Activated T-cell treated with anti-CD3 and anti-CD28 coated beads, Interleukin-2, amount 50 U/mL, for 4 hours (primary cell): ENCODE measurements around the gene SLMAP. TPM values are rescaled to one million over a fixed set of nuclear protein-coding genes. Genes with fewer than 3 reads are reported as not detected.

Experiments used
- ATAC-seq, 2 donors: fragments of 200-7000 bp; cut with Tn5 transposase; one replicate each; pipeline ENCODE4 v1.10.0; 2021
- DNase-seq: peaks from one replicate; pipeline ENCODE4 v3.0.0-alpha.2; 2020
- H3K27me3 Mint-ChIP-seq: one replicate; pipeline ENCODE4 v1.8.0; 2021; ENCODE audit warnings: low read depth, mixed read lengths
- H3K36me3 Mint-ChIP-seq: one replicate; pipeline ENCODE4 v1.8.0; 2022; ENCODE audit warnings: mixed read lengths; ENCODE audit not compliant: insufficient read depth
- H3K4me1 Mint-ChIP-seq: one replicate; pipeline ENCODE4 v1.8.0; 2021; ENCODE audit warnings: low read depth, mixed read lengths
- H3K4me3 Mint-ChIP-seq: one replicate; pipeline ENCODE4 v1.8.0; 2021; ENCODE audit warnings: mild to moderate bottlenecking, moderate library complexity, mixed read lengths
- H3K9me3 Mint-ChIP-seq: one replicate; pipeline ENCODE4 v1.8.0; 2021; ENCODE audit warnings: mixed read lengths
- total RNA-seq, 3 donors: library from RNA; stranded (reverse); gene quantifications; one replicate each; pipeline ENCODE4 v1.2.1, GENCODE V29; 2021

SLMAP gene
- total RNA-seq, 3 donors from 2014 or later: 55.7 to 61.4 (median 56.1) TPM

DNA sequence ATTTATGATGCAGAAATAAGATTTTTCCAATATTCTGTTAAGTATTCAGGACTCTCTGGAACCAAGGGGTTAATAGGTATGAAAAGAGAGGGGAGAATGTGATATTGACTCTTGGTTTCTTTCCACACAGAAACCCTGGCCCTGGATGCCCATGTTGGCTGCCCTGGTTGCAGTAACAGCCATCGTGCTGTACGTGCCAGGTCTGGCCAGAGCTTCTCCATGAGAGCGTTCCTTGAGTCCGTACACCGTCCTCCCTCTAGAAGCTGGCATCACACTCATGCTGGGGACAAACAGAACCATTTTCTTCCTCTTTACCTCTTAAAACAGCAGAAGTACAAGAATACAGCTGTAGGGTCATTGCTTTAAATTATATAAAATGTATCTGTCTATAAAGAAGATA lies 171.1 kb downstream of the SLMAP start:
- ATAC-seq: no peak
- Mint-ChIP-seq H3K4me3 (no peak overlapping the region), H3K27me3 (no peaks in the 10 kb centered on the region), H3K36me3 (peaks cover 44% of the 10 kb centered on the region), H3K4me1 (no peaks in the 10 kb centered on the region), H3K9me3 (no peaks in the 10 kb centered on the region)
- no peak for DNase-seq

DNA sequence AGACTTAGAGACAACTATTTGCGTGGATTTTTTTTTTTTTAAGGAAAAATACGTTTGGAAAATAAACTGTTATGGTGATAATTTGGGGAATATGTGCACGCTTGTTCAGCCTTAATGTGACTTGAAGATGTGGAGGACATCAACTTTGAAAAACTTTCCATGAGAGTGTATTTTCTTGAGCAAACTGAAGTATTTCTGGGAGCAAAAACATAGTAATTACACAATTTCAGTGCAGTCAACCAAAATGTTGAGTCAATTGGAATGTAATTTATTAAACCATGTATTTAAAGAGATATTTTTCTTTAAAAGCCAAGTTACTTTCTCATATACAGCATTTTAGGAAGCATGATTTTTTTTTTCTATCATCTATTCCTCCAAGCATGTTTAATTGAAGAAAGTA lies 171.8 kb downstream of the SLMAP start:
- ATAC-seq (no peak), DNase-seq (no peak)
- no peaks in the 10 kb centered on the region for H3K4me1 Mint-ChIP-seq
- H3K36me3 Mint-ChIP-seq: peaks cover 41% of the 10 kb centered on the region
- H3K4me3 Mint-ChIP-seq: no peak overlapping the region
- no peaks in the 10 kb centered on the region for H3K27me3 Mint-ChIP-seq
- H3K9me3 Mint-ChIP-seq: no peaks in the 10 kb centered on the region

DNA sequence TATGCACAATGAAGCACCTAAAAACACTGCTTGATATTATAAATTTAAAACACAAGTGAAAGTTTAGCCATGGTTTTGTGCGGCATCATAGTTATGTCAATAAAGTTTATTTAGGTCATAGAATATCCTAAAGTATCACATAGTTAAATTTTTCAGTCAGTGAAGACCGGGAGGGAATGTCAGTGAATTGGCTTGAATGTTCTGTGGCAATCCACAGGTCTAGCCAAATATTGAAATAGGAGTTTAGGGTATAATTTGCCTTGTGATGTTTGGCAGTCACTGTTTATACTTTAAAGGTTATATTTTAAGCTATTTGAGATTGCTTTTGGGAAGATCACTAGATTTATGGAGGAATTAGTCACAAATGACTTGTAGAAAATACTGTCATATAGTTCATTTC lies 172.4 kb downstream of the SLMAP start:
- Mint-ChIP-seq H3K36me3 (peaks cover 38% of the 10 kb centered on the region), H3K4me3 (no peak overlapping the region), H3K9me3 (no peaks in the 10 kb centered on the region), H3K27me3 (no peaks in the 10 kb centered on the region), H3K4me1 (no peaks in the 10 kb centered on the region)
- no peak for DNase-seq
- no peak for ATAC-seq

DNA sequence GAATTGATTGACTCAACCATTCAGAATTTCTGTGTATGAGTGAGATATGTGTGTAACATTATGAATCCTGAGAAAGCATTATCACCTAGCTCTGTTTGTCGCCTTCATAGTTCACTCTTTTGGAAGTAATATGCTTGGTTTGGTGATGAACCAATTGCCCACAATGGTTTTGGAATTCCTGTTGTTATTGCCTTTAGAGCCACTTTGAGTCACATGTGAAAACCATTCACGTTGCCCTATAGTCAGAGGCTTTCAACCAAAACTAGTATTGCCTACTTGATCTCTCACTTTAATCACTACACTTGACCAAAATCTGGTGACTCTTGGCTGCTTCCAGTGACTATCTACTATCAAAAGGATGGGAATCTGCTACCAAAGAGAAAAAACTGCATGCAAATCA lies 173.9 kb downstream of the SLMAP start:
- H3K4me1 Mint-ChIP-seq: no peaks in the 10 kb centered on the region
- no peak overlapping the region for H3K4me3 Mint-ChIP-seq
- ATAC-seq (no peak), DNase-seq (no peak)
- peaks cover 33% of the 10 kb centered on the region for H3K36me3 Mint-ChIP-seq
- H3K9me3 Mint-ChIP-seq: no peaks in the 10 kb centered on the region
- no peaks in the 10 kb centered on the region for H3K27me3 Mint-ChIP-seq

DNA sequence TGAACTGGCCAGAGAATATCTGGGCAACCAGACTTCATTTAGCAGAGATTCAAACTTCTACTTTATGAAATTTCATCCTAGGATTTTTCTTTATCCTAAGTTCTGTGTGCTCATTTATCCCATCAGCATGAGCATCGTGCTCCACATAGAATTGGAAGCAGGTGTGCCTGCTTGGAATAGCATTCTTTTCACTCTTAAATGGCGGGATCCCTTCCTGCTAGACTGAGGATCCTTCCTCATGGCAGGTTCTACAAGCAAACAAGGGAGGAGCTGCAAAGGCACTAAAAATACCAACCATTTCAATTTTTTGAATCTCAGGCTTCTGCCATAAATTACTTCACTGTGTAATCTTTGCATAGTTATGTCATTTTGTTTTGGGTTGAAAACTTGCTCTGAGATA lies 177.5 kb downstream of the SLMAP start:
- H3K4me1 Mint-ChIP-seq: no peaks in the 10 kb centered on the region
- no peaks in the 10 kb centered on the region for H3K27me3 Mint-ChIP-seq
- DNase-seq: no peak
- no peaks in the 10 kb centered on the region for H3K9me3 Mint-ChIP-seq
- no peak for ATAC-seq
- H3K4me3 Mint-ChIP-seq: no peak overlapping the region
- peaks cover 12% of the 10 kb centered on the region for H3K36me3 Mint-ChIP-seq

DNA sequence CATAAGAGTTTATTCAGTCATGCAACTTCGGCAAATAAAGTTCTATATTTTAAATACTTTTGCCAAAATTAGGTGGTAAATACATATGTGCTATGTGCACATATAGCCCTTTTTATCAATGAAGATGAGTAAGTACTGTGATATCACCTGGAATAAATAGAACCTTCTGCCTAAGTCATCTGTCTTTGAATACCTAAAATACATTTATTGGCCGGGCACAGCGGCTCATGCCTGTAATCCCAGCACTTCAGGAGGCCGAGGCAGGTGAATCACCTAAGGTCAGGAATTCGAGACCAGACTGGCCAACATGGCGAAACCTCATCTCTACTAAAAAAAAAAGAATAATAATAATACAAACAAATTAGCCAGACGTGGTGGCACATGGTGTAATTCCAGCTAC lies 178.3 kb downstream of the SLMAP start:
- Mint-ChIP-seq H3K9me3 (no peaks in the 10 kb centered on the region), H3K4me1 (no peaks in the 10 kb centered on the region), H3K27me3 (no peaks in the 10 kb centered on the region), H3K4me3 (no peak overlapping the region), H3K36me3 (peaks cover 11% of the 10 kb centered on the region)
- DNase-seq (no peak), ATAC-seq (no peak)

DNA sequence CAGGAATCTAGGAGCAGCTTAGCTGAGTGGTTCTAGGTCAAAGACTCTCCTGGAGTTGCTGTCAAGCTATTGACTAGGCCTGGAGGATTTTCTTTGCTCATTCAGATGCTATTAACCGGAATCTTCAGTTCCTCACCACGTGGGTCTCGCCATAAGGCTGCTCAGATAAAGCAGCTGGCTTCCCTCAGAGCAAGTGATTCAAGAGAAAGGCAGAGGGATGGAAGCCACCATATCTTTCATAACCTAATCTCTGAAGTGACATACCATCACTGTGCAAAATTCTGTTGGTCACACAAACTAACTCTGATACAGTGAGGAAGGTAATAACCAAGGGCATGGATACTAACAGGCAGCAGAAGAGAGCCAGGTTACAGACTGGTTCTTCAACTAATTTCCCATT lies 179.4 kb downstream of the SLMAP start:
- no peak overlapping the region for H3K4me3 Mint-ChIP-seq
- ATAC-seq (no peak), DNase-seq (no peak)
- peaks cover 11% of the 10 kb centered on the region for H3K36me3 Mint-ChIP-seq
- no peaks in the 10 kb centered on the region for H3K4me1 Mint-ChIP-seq
- no peaks in the 10 kb centered on the region for H3K27me3 Mint-ChIP-seq
- no peaks in the 10 kb centered on the region for H3K9me3 Mint-ChIP-seq

DNA sequence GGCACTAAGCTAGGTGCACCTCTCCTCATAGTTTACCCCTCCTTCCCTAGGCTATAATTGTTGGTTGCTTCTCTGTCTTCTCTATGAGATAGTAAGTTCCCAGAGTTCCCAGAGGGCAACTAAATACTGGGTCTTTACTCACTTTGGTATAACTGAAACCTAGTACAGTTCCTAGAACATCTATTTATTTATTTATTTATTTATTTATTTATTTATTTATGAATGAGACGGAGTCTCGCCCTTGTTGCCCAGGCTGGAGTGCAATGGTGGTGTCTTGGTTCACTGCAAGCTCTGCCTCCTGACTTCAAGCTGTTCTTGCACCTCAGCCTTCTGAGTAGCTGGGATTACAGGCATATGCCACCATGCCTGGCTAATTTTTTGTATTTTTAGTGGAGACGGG lies 181.0 kb downstream of the SLMAP start:
- ATAC-seq (no peak), DNase-seq (no peak)
- peaks cover 4% of the 10 kb centered on the region for H3K9me3 Mint-ChIP-seq
- H3K4me3 Mint-ChIP-seq: no peak overlapping the region
- H3K27me3 Mint-ChIP-seq: no peaks in the 10 kb centered on the region
- H3K36me3 Mint-ChIP-seq: peaks cover 14% of the 10 kb centered on the region
- H3K4me1 Mint-ChIP-seq: no peaks in the 10 kb centered on the region

DNA sequence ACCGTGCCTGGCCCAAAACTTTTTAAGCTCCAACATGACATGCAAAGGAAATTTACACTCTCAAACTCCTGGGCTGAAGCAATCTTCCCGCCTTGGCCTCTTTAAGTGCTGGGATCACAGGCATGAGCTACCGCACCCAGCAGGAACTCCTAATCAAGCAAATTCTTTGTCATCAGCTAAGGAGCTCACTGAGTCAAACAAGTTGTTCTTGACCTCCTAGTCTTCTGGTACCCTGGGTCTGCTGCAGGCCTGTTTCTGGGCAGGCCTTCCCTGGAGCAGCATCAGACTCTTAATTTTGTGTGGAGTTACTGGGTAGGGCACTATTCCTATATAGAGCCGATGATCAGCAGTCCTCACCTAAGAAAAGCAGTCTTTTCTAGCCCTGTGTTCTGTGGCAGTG lies 183.7 kb downstream of the SLMAP start:
- no peak overlapping the region for H3K4me3 Mint-ChIP-seq
- ATAC-seq (no peak), DNase-seq (no peak)
- no peaks in the 10 kb centered on the region for H3K27me3 Mint-ChIP-seq
- peaks cover 5% of the 10 kb centered on the region for H3K36me3 Mint-ChIP-seq
- peaks cover 4% of the 10 kb centered on the region for H3K9me3 Mint-ChIP-seq
- H3K4me1 Mint-ChIP-seq: no peaks in the 10 kb centered on the region

DNA sequence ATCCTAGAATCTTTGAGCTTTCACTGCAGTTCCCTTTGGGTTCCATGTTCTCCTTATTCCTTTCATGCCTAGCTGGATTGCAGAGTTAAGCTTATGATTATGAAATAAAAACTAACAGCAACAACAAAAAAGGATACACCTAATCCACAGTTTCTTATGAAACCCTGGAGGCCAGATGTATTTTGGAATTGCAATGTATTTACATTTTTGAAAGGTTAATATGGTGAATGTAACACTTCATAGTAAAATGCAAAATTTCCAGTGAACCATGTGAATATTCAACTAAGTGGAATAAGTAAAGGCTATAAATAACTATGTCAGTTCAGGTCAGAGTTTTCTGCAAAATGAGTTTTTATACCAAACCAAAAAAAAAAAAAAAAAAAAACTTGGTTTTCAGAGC lies 186.3 kb downstream of the SLMAP start:
- Mint-ChIP-seq H3K27me3 (no peaks in the 10 kb centered on the region), H3K4me3 (no peak overlapping the region), H3K4me1 (no peaks in the 10 kb centered on the region), H3K9me3 (peaks cover 4% of the 10 kb centered on the region), H3K36me3 (peaks cover 5% of the 10 kb centered on the region)
- DNase-seq (no peak), ATAC-seq (no peak)

DNA sequence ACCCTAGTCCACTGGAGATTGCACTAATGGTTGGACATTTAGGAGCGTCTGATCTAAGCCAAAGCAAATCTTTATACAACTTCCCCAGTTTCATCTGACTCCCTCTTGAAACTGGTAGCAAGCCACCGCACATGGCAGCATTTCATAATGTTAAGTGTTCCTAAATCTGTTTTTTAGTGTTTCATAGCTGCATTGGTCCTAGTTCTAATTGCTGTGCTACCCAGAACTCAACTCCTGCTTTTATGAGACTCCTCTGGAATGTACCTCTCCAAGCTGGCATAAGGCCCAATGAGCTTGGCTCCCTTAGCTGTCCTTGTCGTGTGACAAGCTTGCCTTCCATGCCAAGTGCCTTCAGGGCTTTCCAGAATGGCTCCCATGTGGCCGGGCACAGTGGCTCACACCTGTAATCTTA lies 186.8 kb downstream of the SLMAP start:
- H3K4me1 Mint-ChIP-seq: no peaks in the 10 kb centered on the region
- no peaks in the 10 kb centered on the region for H3K27me3 Mint-ChIP-seq
- peaks cover 4% of the 10 kb centered on the region for H3K9me3 Mint-ChIP-seq
- no peak overlapping the region for H3K4me3 Mint-ChIP-seq
- DNase-seq (no peak), ATAC-seq (no peak)
- H3K36me3 Mint-ChIP-seq: peaks cover 5% of the 10 kb centered on the region

DNA sequence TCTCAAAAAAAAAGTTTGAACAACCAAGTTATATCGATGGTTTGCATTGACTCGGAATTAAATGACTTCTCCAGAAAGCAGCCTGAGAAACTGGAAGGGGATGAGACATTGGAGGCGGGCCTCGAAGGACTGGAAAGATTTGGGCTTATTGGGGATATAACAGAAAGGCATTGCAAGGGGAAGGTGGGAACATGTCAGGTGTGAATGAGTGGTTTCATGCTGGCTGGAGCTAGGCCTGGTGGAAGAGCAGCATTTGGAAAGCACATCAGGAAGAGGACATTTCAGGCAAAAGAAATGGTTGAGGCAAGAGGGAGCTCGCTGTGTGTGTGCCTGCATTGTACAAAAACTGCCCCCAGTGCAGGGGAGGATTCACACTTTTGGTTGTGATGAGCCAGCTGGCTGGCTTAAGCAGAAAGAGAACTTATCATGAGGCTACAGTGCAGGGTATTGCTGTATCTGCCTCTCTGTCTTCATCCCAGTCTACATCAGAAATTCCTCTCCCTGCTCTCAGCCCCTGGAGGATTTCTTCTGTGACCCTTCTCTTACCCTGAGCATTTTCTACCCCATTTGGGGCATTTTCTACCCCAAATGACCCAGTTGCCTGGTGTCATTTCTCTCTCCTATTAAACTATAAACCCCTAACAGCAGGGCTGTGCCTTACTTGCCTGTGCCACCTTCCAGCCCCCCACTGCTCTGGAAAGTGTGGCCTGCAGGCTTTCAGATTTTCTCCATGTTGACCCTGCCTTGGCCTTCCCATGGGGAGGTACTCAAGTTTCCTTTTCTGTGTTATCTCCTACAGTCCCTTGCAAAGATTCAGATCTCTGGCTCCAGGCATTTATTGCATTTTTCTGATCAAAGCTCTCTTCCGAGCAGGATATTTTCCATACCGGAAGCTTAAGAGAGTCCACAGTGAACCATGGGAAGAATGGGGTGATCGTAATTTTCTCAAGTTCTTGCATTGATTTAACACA lies 187.7 kb downstream of the SLMAP start:
- DNase-seq: no peak
- peaks cover 4% of the 10 kb centered on the region for H3K9me3 Mint-ChIP-seq
- H3K4me3 Mint-ChIP-seq: no peak overlapping the region
- no peaks in the 10 kb centered on the region for H3K27me3 Mint-ChIP-seq
- no peaks in the 10 kb centered on the region for H3K4me1 Mint-ChIP-seq
- ATAC-seq: no peak
- peaks cover 5% of the 10 kb centered on the region for H3K36me3 Mint-ChIP-seq

DNA sequence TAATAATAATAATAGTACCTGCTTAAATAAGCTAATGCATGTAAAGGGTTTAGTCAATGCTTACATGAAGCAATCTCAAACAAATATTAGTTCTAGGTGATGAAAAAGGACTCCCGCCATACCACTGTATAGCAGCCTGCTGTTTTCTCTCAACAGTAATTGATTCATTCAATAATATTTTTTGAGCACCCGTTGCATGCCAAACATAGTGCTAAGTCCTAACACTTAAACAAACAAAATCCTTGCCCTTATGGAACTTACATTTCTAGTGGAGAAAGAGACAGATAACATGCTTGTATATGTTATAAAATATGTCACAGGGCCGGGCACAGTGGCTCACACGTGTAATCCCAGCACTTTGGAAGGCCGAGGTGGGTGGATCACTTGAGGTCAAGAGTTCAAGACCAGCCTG lies 190.9 kb downstream of the SLMAP start:
- no peaks in the 10 kb centered on the region for H3K9me3 Mint-ChIP-seq
- H3K4me3 Mint-ChIP-seq: no peak overlapping the region
- DNase-seq (no peak), ATAC-seq (no peak)
- H3K4me1 Mint-ChIP-seq: no peaks in the 10 kb centered on the region
- H3K36me3 Mint-ChIP-seq: no peaks in the 10 kb centered on the region
- H3K27me3 Mint-ChIP-seq: peaks cover 4% of the 10 kb centered on the region

DNA sequence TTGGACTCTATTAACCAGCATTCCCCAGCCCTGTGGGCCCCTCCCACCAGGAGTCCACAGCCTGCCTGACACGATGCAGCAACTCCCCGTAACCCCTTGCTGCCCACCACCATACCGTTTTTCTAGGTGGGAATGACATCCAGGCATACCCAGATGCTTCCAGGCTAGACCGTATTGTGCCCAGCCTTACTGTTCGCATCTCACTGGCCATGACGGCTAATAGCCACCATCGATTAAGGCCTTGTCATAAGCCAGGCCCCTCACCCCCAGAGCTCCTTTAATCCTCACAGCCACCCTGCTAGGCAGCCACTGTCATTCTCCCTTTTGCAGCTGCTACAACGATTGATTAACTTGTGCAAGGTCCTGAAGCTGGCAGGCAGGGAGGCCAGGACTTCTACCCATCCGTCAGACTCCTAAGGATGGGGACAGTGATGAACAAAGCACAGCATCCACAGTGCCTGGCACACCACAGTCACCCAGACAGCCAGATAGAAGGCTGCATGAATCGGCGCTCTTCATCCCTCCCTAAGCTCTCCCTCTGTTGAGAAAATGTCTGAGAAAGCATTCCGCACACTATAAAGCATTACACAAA lies 192.1 kb downstream of the SLMAP start:
- Mint-ChIP-seq H3K36me3 (no peaks in the 10 kb centered on the region), H3K9me3 (no peaks in the 10 kb centered on the region), H3K4me3 (no peak overlapping the region), H3K4me1 (no peaks in the 10 kb centered on the region), H3K27me3 (peaks cover 4% of the 10 kb centered on the region)
- DNase-seq (no peak), ATAC-seq (no peak)

DNA sequence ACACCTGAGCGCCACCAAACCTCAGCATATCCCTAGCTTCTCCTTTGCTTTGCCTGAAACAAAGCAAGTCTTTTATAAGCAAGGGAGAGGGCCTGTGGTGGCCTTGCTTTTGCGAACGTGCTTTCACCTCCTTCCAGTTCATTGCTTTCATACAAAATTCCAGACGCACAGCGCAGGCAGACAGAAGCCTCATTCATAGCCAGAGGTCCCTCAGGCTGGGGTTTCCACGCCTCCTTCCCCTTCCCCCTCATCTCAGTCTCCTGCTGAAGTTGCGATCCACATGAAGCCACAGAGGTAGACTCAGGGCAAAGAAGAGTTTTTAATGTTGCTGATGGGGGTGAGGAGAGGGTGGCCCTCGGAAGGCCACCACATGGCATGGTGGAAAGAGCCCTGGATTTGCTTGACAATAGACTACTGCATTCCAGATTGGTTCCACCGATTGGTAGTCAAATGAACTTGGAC lies 192.7 kb downstream of the SLMAP start:
- Mint-ChIP-seq H3K4me1 (no peaks in the 10 kb centered on the region), H3K36me3 (no peaks in the 10 kb centered on the region), H3K27me3 (peaks cover 4% of the 10 kb centered on the region)

More for the DNA sequence above, 192.7 kb downstream of the SLMAP start:
- no peak for ATAC-seq
- no peak for DNase-seq
- Mint-ChIP-seq H3K9me3 (no peaks in the 10 kb centered on the region), H3K4me3 (no peak overlapping the region)
